Chondrocyte (in vitro differentiated cells): ENCODE data around the gene SIPA1. TPM values are rescaled to one million over a fixed set of nuclear protein-coding genes. Genes with fewer than 3 reads are reported as not detected.

Source experiments
- DNase-seq: peaks from one replicate; pipeline ENCODE4 v3.0.0; 2021; ENCODE audit warnings: mixed read lengths, low spot score
- H3K27ac Mint-ChIP-seq: one replicate; pipeline ENCODE4 v1.8.0; 2021; ENCODE audit warnings: mild to moderate bottlenecking, moderate library complexity, mixed read lengths; ENCODE audit not compliant: unreplicated experiment
- H3K27me3 Mint-ChIP-seq: 2 replicates; pipeline ENCODE4 v1.8.0; 2021; ENCODE audit warnings: low read depth, mixed read lengths
- H3K36me3 Mint-ChIP-seq: 2 replicates; pipeline ENCODE4 v1.8.0; 2021; ENCODE audit warnings: low read depth, mixed read lengths
- H3K4me1 Mint-ChIP-seq: 2 replicates; pipeline ENCODE4 v1.8.0; 2021; ENCODE audit warnings: low read depth, mild to moderate bottlenecking, mixed read lengths
- H3K4me3 Mint-ChIP-seq: one replicate; pipeline ENCODE4 v1.8.0; 2021; ENCODE audit warnings: mild to moderate bottlenecking, moderate library complexity, mixed read lengths; ENCODE audit not compliant: unreplicated experiment
- H3K9me3 Mint-ChIP-seq: 2 replicates; pipeline ENCODE4 v1.8.0; 2021; ENCODE audit warnings: low read depth, mixed read lengths
- CTCF ChIP-seq: fragments of 200-600 bp; sonication (generic); IDR thresholded peaks from 2 replicates; pipeline ENCODE4 v1.5.0; 2021; ENCODE audit warnings: antibody characterized with exemption, mild to moderate bottlenecking, moderate library complexity
- total RNA-seq: library from RNA; stranded (reverse); gene quantifications from 3 replicates; pipeline ENCODE4 v1.2.1, GENCODE V29; 2021

Gene SIPA1
- total RNA-seq, 1 donor from 2014 or later = 22.7 TPM

GRCh38 chr11:65610404-65610803, 27.5 kb upstream of the SIPA1 start:
- Mint-ChIP-seq H3K4me3 (no peak overlapping the region), H3K4me1 (peaks cover 42% of the 10 kb centered on the region)
- TF ChIP-seq CTCF = no peak

GRCh38 chr11:65611028-65611757, 26.7 kb upstream of the SIPA1 start:
- no peak for TF ChIP-seq CTCF
- peaks cover 42% of the 10 kb centered on the region for H3K4me1 Mint-ChIP-seq
- no peaks in the 10 kb centered on the region for H3K9me3 Mint-ChIP-seq
- H3K36me3 Mint-ChIP-seq = peaks cover 9% of the 10 kb centered on the region
- H3K4me3 Mint-ChIP-seq = peak overlapping the region; percentile 88
- H3K27ac Mint-ChIP-seq = no peak overlapping the region
- H3K27me3 Mint-ChIP-seq = no peaks in the 10 kb centered on the region
- DNase-seq = no peak

More at GRCh38 chr11:65610404-65610803, 27.5 kb upstream of the SIPA1 start:
- H3K27me3 Mint-ChIP-seq = no peaks in the 10 kb centered on the region
- H3K27ac Mint-ChIP-seq = peak overlapping the region; percentile 15
- no peak for DNase-seq
- H3K9me3 Mint-ChIP-seq = no peaks in the 10 kb centered on the region
- peaks cover 11% of the 10 kb centered on the region for H3K36me3 Mint-ChIP-seq

GRCh38 chr11:65611758-65612603, 25.9 kb upstream of the SIPA1 start:
- H3K36me3 Mint-ChIP-seq = peaks cover 9% of the 10 kb centered on the region

GRCh38 chr11:65612691-65613090, 25.2 kb upstream of the SIPA1 start:
- no peak for TF ChIP-seq CTCF
- no peak for DNase-seq
- peaks cover 53% of the 10 kb centered on the region for H3K4me1 Mint-ChIP-seq
- peak overlapping the region; percentile 27 for H3K27ac Mint-ChIP-seq
- no peaks in the 10 kb centered on the region for H3K9me3 Mint-ChIP-seq
- H3K4me3 Mint-ChIP-seq = peak overlapping the region; percentile 88
- peaks cover 9% of the 10 kb centered on the region for H3K36me3 Mint-ChIP-seq
- H3K27me3 Mint-ChIP-seq = no peaks in the 10 kb centered on the region

More at GRCh38 chr11:65611758-65612603, 25.9 kb upstream of the SIPA1 start:
- Mint-ChIP-seq H3K27ac (peak overlapping the region; percentile 83), H3K4me3 (peak overlapping the region; percentile 88), H3K27me3 (no peaks in the 10 kb centered on the region), H3K9me3 (no peaks in the 10 kb centered on the region), H3K4me1 (peaks cover 50% of the 10 kb centered on the region)
- TF ChIP-seq CTCF = no peak
- DNase-seq = no peak
